ENCODE measurements around the gene URGCP. TPM values are rescaled to one million over a fixed set of nuclear protein-coding genes. Genes with fewer than 3 reads are reported as not detected.
"Not testable (repeated sequence)": the region's sequence is repeated elsewhere in the genome, so short reads cannot be mapped to it uniquely, and the experiment has no call there.

URGCP gene
- total RNA-seq, 2 donors from 2014 or later = 22.0 to 23.3 TPM

DNA sequence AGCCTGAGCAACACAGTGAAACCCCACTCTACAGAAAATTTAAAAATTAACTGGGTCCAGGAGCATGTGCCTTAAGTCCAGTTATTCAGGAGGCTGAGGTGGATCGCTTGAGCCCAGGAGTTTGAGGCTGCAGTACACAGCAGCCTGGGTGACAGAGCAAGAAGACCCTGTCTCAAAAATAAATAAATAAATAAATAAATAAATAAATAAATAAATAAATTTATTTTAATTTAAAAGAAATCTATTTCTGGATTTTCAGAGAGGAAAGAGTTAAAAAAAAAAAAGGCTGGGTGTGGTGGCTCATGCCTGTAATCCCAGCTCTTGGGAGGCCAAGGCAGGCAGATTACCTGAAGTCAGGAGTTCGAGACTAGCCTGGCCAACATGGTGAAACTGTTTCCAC is 7.8 kb downstream of the URGCP start:
- not testable (repeated sequence) for H3K36me3 Mint-ChIP-seq (ENCODE audit: low read depth); ATAC-seq; H3K9me3 ChIP-seq (ENCODE audit: control insufficient read depth, low read length, poor library complexity, severe bottlenecking); H3K27ac Mint-ChIP-seq; H3K27me3 Mint-ChIP-seq; DNase-seq; H3K4me3 Mint-ChIP-seq
- peaks cover 28% of the 10 kb centered on the region for H3K4me1 Mint-ChIP-seq

DNA sequence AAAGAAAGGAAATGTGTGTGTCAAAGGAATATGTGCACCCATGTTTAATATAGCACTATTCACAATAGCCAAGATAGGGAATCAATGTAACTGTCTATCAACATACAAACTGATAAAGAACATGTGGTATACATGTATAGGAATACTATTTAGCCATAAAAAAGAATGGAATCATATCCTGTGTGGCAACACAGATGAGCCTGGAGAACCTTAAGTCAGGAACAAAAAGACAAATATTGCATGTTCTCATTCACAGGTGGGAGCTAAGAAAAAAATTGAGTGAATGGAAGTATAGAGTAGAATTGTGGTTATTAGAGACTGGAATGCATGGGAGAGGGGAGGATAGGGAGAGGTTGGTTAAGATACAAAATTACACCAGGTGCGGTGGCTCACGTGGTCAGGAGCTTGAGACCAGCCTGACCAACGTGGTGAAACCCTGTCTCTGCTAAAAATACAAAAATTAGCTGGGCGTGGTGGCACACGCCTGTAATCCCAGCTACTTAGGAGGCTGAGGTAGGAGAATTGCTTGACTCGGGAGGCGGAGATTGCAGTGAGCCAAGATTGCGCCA is 10.5 kb downstream of the URGCP start:
- no peaks in the 10 kb centered on the region for H3K9me3 ChIP-seq (ENCODE audit: control insufficient read depth, low read length, poor library complexity, severe bottlenecking)
- peaks cover 22% of the 10 kb centered on the region for H3K4me1 Mint-ChIP-seq
- peaks cover 3% of the 10 kb centered on the region for H3K36me3 Mint-ChIP-seq (ENCODE audit: low read depth)
- H3K27ac Mint-ChIP-seq = no peak overlapping the region
- DNase-seq = no peak
- no peak for ATAC-seq
- no peak overlapping the region for H3K4me3 Mint-ChIP-seq
- H3K27me3 Mint-ChIP-seq = no peaks in the 10 kb centered on the region

DNA sequence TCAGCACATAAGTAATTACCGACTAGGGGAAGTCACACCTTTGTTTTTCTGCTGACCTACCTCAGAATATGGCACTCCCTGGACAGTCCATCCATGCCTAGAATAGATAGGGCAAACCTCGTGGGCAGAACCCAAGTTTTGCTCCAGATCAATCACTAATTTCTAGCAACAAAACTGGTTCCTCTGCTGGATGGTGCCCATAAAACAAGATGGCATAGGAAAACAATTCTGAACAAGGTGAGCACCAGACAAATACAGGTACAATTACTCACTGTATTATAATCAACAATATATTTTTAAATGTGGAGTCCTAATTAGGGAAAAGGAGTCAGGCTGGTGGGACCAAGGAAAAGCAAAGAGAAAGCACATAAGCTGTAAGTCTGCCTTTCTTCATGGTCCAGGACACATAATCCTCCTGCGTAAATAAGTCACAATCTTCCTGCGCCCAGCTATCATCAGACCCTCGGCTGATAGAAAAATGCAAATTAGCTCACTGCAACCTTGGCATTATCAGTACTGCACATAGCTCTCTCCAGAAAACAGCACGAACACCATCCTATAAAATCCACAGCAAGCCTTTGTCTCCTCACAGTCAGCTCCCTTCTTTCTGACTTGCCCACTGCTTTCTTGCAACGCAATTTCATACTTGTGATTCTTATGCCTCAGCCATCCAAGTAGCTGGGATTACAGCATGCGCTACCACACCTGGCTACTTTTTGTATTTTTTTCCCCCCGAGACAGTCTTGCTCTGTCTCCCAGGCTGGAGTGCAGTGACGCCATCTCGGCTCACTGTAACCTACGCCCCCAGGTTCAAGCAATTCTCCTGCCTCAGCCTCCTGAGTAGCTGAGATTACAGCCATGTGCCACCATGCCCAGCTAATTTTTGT is 15.1 kb downstream of the URGCP start:
- no peaks in the 10 kb centered on the region for H3K27me3 Mint-ChIP-seq
- no peaks in the 10 kb centered on the region for H3K9me3 ChIP-seq (ENCODE audit: control insufficient read depth, low read length, poor library complexity, severe bottlenecking)
- DNase-seq (no peak), ATAC-seq (no peak)
- no peak overlapping the region for H3K27ac Mint-ChIP-seq
- H3K4me3 Mint-ChIP-seq = no peak overlapping the region
- H3K4me1 Mint-ChIP-seq = peaks cover 32% of the 10 kb centered on the region
- H3K36me3 Mint-ChIP-seq (ENCODE audit: low read depth) = no peaks in the 10 kb centered on the region

DNA sequence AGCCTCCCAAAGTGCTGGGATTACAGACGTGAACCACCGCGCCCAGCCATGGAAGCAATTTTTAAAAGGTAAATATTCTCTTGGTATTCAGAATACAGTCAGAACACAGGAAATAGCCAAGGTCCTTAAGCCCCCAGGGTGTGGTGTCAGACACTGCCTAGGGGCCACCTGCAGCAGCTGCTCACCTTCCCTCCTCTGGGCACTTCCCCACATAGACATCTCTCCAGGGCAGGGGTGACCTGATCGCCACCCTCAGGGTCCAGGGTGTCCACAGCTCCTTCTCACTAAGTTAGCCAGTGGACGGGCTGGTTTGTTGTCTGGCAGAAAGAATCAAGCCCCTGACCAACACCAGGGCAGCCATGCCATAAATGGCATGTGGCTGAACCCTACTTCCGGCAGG is 15.9 kb downstream of the URGCP start:
- no peaks in the 10 kb centered on the region for H3K9me3 ChIP-seq (ENCODE audit: control insufficient read depth, low read length, poor library complexity, severe bottlenecking)
- H3K4me3 Mint-ChIP-seq = peak overlapping the region; percentile 9
- ATAC-seq = no peak
- DNase-seq = no peak
- no peak overlapping the region for H3K27ac Mint-ChIP-seq
- H3K27me3 Mint-ChIP-seq = no peaks in the 10 kb centered on the region
- H3K4me1 Mint-ChIP-seq = peaks cover 32% of the 10 kb centered on the region
- H3K36me3 Mint-ChIP-seq (ENCODE audit: low read depth) = no peaks in the 10 kb centered on the region

DNA sequence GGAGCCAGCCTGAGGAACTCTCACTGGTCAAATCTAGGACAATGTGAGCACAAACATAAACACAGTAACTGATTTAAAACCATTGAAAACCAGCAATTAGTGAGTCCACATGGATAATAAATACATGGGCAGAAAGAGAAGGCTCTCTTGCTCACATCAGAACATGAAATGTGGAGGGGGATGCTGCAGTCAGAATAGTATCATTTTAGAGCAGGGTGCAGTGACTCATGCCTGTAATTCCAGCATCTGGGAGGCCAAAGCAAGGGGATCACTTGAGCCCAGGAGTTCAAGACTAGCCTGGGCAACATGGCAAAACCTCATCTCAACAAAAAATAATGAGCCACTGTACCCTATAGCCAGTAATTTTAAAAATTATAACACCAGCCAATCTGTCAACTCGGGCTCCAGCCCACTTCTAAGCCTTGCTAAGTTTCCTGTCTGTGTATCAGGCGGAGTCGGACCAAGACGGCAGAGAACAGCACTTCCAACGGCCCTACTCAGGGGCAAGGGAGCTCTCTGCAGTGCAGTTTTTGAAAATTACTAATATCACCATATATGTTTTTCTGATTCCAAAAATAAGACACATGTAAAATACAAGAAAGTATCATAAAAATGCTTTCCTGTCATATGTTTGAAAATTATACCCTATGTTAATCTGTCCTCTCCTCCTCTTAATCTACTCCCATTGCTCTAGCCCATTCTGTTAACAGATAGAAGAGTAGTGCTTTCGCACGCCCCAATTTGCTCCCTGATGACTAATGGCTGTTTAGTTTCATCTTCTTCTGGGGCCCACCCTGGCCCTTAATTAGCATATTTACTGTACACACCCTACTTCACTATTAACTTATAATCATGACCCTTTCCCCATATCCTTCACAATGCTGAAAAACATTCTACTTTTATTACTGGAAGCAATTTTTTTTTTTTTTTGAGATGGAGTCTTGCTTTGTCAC is 17.1 kb downstream of the URGCP start:
- H3K4me1 Mint-ChIP-seq = peaks cover 26% of the 10 kb centered on the region

DNA sequence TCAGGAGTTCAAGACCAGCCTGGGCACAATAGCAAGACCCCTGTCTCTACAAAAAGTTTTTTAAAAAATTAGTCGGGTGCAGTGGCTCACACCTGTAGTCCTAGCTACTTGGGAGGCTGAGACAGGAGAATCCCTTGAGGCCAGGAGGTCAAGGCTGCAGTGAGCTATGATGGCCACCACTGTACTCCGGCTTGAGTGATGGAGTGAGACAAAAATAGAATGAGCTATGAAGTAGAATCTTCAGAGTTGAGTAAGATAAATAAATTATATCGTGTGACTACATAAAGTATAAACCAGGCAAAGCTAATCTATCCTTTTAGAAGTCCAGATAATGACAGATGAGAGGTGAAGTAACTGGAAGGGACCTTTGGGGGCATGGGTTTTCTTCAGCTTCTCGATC is 21.8 kb downstream of the URGCP start:
- Mint-ChIP-seq H3K36me3 (ENCODE audit: low read depth) (peaks cover 11% of the 10 kb centered on the region), H3K27ac (no peak overlapping the region), H3K4me3 (peak overlapping the region; percentile 2), H3K27me3 (no peaks in the 10 kb centered on the region), H3K4me1 (peaks cover 13% of the 10 kb centered on the region)
- ATAC-seq (no peak), DNase-seq (no peak)
- no peaks in the 10 kb centered on the region for H3K9me3 ChIP-seq (ENCODE audit: control insufficient read depth, low read length, poor library complexity, severe bottlenecking)

More for the DNA sequence above, 17.1 kb downstream of the URGCP start:
- H3K27ac Mint-ChIP-seq = peak overlapping the region; percentile 43
- H3K9me3 ChIP-seq (ENCODE audit: control insufficient read depth, low read length, poor library complexity, severe bottlenecking) = no peaks in the 10 kb centered on the region
- no peaks in the 10 kb centered on the region for H3K27me3 Mint-ChIP-seq
- DNase-seq (no peak), ATAC-seq (no peak)
- H3K36me3 Mint-ChIP-seq (ENCODE audit: low read depth) = peaks cover 4% of the 10 kb centered on the region
- H3K4me3 Mint-ChIP-seq = no peak overlapping the region

DNA sequence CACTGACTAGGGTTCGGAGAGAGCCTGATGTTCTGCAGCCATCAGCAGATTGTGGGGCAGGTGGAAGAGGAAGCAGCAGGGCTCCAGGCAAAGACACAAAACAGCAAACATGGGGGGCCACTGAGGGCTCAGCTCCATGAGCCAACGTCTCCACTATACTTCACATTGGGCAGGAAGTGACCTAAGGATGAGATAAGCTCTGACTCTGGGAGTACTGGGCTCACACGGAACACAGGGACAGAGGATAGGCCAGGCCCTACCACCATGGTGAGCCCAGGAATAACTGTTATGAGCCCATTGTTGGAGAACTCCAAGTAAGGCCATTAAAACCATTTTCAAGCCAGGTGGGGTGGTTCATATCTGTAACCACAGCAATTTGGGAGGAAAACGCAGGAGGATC is 22.2 kb downstream of the URGCP start:
- DNase-seq (no peak), ATAC-seq (no peak)
- Mint-ChIP-seq H3K27me3 (no peaks in the 10 kb centered on the region), H3K4me3 (peak overlapping the region; percentile 2), H3K36me3 (ENCODE audit: low read depth) (peaks cover 11% of the 10 kb centered on the region), H3K27ac (no peak overlapping the region), H3K4me1 (peaks cover 10% of the 10 kb centered on the region)
- no peaks in the 10 kb centered on the region for H3K9me3 ChIP-seq (ENCODE audit: control insufficient read depth, low read length, poor library complexity, severe bottlenecking)

DNA sequence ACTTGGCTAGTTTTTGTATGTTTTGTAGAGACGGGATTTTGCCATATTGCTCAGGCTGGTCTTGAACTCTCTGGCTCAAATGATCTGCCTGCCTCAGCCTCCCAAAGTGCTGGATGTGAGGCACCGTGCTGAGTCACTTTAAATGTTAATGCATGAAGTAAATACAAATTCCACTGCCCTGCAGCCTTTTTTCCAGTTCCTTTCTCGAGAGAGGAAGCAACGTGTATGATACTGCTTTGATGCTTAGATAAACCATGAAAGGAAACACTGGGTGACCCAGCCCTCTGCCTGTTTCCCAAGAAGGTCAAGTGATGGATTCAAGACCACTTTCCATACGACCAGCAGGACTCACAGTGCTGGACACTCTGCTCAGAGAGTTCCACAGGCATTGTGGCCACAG is 25.8 kb downstream of the URGCP start:
- Mint-ChIP-seq H3K4me3 (no peak overlapping the region), H3K27ac (no peak overlapping the region), H3K36me3 (ENCODE audit: low read depth) (peaks cover 18% of the 10 kb centered on the region), H3K27me3 (no peaks in the 10 kb centered on the region), H3K4me1 (peaks cover 6% of the 10 kb centered on the region)
- H3K9me3 ChIP-seq (ENCODE audit: control insufficient read depth, low read length, poor library complexity, severe bottlenecking) = no peaks in the 10 kb centered on the region
- ATAC-seq (no peak), DNase-seq (no peak)

DNA sequence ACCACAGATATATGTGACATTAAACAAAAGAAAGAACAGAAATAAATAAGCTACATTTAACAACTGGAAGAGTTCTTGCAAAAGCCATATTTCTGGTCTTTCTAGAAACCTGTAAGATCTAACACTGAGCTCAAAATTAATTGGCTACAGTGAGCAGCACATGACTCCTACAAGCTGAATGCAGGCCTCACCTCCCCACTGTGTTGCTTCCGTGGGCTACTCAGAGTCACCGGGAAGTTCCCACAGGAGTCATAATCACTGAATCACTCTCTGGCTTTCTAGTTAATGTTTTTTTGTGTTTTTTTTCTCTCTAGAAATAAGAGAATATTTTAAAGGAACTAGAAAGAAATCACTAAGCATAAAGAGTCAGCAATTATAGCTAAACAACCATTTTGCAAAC is 26.9 kb downstream of the URGCP start:
- H3K27ac Mint-ChIP-seq = no peak overlapping the region
- no peak overlapping the region for H3K4me3 Mint-ChIP-seq
- DNase-seq (no peak), ATAC-seq (no peak)
- no peaks in the 10 kb centered on the region for H3K27me3 Mint-ChIP-seq
- H3K36me3 Mint-ChIP-seq (ENCODE audit: low read depth) = peaks cover 18% of the 10 kb centered on the region
- peaks cover 6% of the 10 kb centered on the region for H3K4me1 Mint-ChIP-seq
- H3K9me3 ChIP-seq (ENCODE audit: control insufficient read depth, low read length, poor library complexity, severe bottlenecking) = no peaks in the 10 kb centered on the region

DNA sequence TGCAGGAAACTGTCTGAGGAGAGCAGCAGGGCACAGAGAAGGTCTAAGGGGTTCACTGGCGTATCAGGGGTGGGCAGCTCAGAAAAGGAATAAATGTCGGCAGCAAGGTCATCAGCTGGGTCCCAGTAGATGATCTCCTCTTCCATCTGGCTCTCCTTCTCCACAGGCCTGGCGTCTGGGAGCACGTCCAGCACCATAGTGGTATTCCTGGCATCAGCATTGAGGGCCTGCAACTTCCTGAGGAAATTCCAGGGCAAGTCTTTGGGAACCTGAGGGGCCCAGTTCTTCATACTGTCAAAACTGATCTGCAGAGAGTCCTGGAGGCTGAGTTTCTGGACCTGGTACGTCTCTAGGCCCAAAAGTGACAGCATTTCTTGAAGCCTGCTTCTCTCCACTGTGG is 27.5 kb downstream of the URGCP start:
- DNase-seq = no peak
- no peaks in the 10 kb centered on the region for H3K9me3 ChIP-seq (ENCODE audit: control insufficient read depth, low read length, poor library complexity, severe bottlenecking)
- no peak overlapping the region for H3K4me3 Mint-ChIP-seq
- H3K4me1 Mint-ChIP-seq = peaks cover 4% of the 10 kb centered on the region
- no peak for ATAC-seq
- H3K27ac Mint-ChIP-seq = peak overlapping the region; percentile 49
- H3K27me3 Mint-ChIP-seq = no peaks in the 10 kb centered on the region
- peaks cover 17% of the 10 kb centered on the region for H3K36me3 Mint-ChIP-seq (ENCODE audit: low read depth)

DNA sequence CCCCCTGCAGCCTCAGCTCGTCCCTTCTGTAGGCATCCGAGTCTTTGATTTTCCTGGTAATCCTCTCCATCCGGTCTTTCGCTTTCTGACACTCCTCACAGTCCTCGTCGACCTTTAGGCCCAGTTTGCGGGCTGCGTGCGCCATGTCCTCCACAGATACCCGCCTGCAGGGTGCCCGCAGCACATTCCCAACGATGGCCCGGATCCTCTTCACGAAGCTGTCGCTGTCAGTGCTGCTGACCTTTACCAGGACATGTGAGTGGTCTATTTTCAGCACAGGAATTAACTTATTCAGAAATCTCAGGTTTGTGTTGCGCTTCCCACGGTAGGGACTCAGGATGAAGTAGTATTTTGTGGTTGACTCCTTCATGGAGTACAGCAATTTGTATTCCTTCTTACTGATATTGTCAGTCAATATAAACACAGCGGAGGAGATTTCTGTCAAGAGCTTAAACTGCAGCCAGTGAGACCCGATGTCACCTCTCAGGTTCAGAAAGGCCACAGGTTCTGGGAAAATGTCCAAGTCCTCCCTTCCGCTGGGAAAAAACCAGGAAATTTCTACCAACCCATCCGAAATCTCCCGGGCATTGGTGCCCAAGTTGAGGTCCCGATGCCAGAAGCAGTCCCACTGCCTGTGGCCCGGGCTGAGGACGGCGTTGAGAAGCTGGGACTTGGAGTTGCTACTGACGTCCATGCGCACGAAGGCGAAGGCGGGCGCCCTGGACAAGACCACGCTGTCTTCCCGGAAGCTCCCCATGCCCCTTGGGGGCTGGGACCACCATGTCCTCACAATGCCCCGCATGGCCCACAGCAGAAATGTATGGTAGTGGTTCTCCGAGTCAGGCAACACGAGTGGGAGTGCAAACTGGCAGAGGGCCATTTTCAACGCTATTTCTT is 28.2 kb downstream of the URGCP start:
- peak overlapping the region; percentile 49 for H3K27ac Mint-ChIP-seq
- H3K36me3 Mint-ChIP-seq (ENCODE audit: low read depth) = peaks cover 14% of the 10 kb centered on the region
- ATAC-seq (no peak), DNase-seq (no peak)
- no peaks in the 10 kb centered on the region for H3K9me3 ChIP-seq (ENCODE audit: control insufficient read depth, low read length, poor library complexity, severe bottlenecking)
- H3K27me3 Mint-ChIP-seq = no peaks in the 10 kb centered on the region
- H3K4me1 Mint-ChIP-seq = no peaks in the 10 kb centered on the region
- no peak overlapping the region for H3K4me3 Mint-ChIP-seq

DNA sequence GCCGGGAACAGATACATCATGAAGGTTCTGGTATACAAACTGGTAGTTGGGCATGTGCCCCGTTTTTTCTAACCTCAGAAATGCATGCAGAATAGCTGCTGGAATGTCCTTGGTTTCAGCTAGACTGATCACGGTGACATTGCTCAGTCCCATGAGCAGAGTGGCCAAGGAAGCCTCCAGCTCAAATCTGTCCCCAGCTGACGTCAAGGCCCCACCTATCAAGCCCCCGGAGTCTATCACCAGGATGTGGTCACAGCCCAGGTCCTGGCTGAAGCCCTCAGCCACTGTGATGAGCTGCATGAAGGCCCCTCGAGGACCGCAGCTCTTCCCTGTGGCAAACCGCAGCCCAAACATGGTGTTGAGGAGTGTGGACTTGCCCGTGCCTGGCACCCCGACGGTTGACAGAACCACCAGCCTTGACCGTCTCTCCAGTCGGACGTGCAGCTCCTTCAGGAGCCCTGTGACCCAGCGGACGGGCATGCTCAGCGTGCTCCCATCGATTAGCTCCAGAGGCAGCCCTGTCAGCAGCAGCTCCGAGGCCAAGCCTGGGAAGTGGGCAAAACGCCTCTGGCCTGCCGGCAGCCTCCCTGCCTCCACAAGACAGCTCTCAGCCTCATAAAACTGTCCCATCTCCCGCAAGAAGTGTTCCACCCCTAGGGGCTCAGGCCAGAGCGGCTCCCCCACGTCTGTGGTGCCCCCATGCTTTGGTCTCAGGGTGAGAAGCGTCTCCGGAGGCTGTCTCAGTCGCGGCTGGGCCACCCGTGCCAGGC is 29.2 kb downstream of the URGCP start:
- Mint-ChIP-seq H3K4me3 (no peak overlapping the region), H3K27me3 (no peaks in the 10 kb centered on the region), H3K27ac (no peak overlapping the region), H3K4me1 (no peaks in the 10 kb centered on the region), H3K36me3 (ENCODE audit: low read depth) (peaks cover 14% of the 10 kb centered on the region)
- no peaks in the 10 kb centered on the region for H3K9me3 ChIP-seq (ENCODE audit: control insufficient read depth, low read length, poor library complexity, severe bottlenecking)
- DNase-seq (no peak), ATAC-seq (no peak)
